Left ventricle myocardium inferior (tissue), 1 donor: ENCODE results near the gene CCNB1. TPM values are rescaled to one million over a fixed set of nuclear protein-coding genes. Genes with fewer than 3 reads are reported as not detected.

Experiments
- DNase-seq: peaks from one replicate; pipeline ENCODE4 v3.0.0-alpha.2; 2020
- H3K27ac ChIP-seq: fragments of 200-600 bp; replicated peaks from 2 replicates; pipeline ENCODE4 v1.8.0; 2021
- H3K27me3 ChIP-seq: fragments of 200-600 bp; 2 replicates; pipeline ENCODE4 v1.8.0; 2021; ENCODE audit warnings: low read depth
- H3K36me3 ChIP-seq: fragments of 200-600 bp; 2 replicates; pipeline ENCODE4 v1.8.0; 2021
- H3K4me1 ChIP-seq: fragments of 200-600 bp; 2 replicates; pipeline ENCODE4 v1.8.0; 2021
- H3K4me3 ChIP-seq: fragments of 200-600 bp; 2 replicates; pipeline ENCODE4 v1.8.0; 2021; ENCODE audit warnings: mild to moderate bottlenecking, moderate library complexity
- H3K9me3 ChIP-seq: fragments of 200-600 bp; replicated peaks from 2 replicates; pipeline ENCODE4 v1.8.0; 2021
- CTCF ChIP-seq: fragments of 200-600 bp; IDR thresholded peaks from 2 replicates; pipeline ENCODE4 v1.8.0; 2021; ENCODE audit warnings: antibody characterized with exemption, mild to moderate bottlenecking, borderline replicate concordance
- intact Hi-C: fragments of 100-400 bp; cut with micrococcal nuclease; formaldehyde crosslinking; loops from one replicate; pipeline ENCODE4 v1.11.0; 2022
- long read RNA-seq: library from polyadenylated mRNA; unstranded; transcript quantifications from one replicate; pipeline ENCODE4 v2.0.0, GENCODE V29; 2021
- total RNA-seq: library from RNA; stranded (reverse); fragmentation: NEBNext Ultra II Directional; extraction: Animal tissue kit (Norgen Biotek cat#: 25700); gene quantifications from one replicate; pipeline ENCODE4 v1.2.1, GENCODE V29; 2021
- donor health status: DM: no; HTN: yes; CAD: no; lungs with severe emphysema.

CCNB1 gene
- 3.5 TPM for total RNA-seq
- long read RNA-seq, transcript CCNB1-201 (9 exons, 2,169 nt), result major isoform, 5 of 7 reads
- long read RNA-seq, partial matches to known transcripts, result 2 of 7 reads
- long read RNA-seq, other reads (novel, unspliced or antisense), result 0 of 7 reads

GRCh38 chr5:69166686-69167492 is at the start of gene CCNB1:
CCNB1 (plus strand) TSS chr5:69167150; CDS start chr5:69167263, 113 bp downstream.
- no peaks in the 10 kb centered on the region for H3K9me3 ChIP-seq
- H3K27ac ChIP-seq, result peak within 1 kb of the TSS; percentile 70
- peak; percentile 97 for DNase-seq
- TF ChIP-seq CTCF, result peak; percentile 11
- H3K4me3 ChIP-seq, result peak within 1 kb of the TSS; percentile 80
- no peaks in the 10 kb centered on the region for H3K36me3 ChIP-seq
- intact Hi-C loops, result no loop called here
- H3K4me1 ChIP-seq, result peaks cover 11% of the 10 kb centered on the region
- no peaks in the 10 kb centered on the region for H3K27me3 ChIP-seq

GRCh38 chr5:69129413-69129812 is 37.5 kb upstream of the CCNB1 start:
- intact Hi-C loops, result no loop called here
- peaks cover 72% of the 10 kb centered on the region for H3K36me3 ChIP-seq
- no peak for TF ChIP-seq CTCF
- no peaks in the 10 kb centered on the region for H3K9me3 ChIP-seq
- no peak for DNase-seq
- no peaks in the 10 kb centered on the region for H3K4me1 ChIP-seq
- no peaks in the 10 kb centered on the region for H3K27me3 ChIP-seq
- H3K4me3 ChIP-seq, result no peak overlapping the region
- H3K27ac ChIP-seq, result no peak overlapping the region

GRCh38 chr5:69130241-69130640 is 36.7 kb upstream of the CCNB1 start:
- DNase-seq, result no peak
- no peaks in the 10 kb centered on the region for H3K4me1 ChIP-seq
- peaks cover 66% of the 10 kb centered on the region for H3K36me3 ChIP-seq
- no peak overlapping the region for H3K27ac ChIP-seq
- H3K4me3 ChIP-seq, result no peak overlapping the region
- H3K27me3 ChIP-seq, result no peaks in the 10 kb centered on the region
- H3K9me3 ChIP-seq, result no peaks in the 10 kb centered on the region
- no peak for TF ChIP-seq CTCF
- intact Hi-C loops, result no loop called here

GRCh38 chr5:69131304-69131703 is 35.6 kb upstream of the CCNB1 start:
- no peaks in the 10 kb centered on the region for H3K27me3 ChIP-seq
- H3K4me1 ChIP-seq, result no peaks in the 10 kb centered on the region
- peaks cover 56% of the 10 kb centered on the region for H3K36me3 ChIP-seq
- intact Hi-C loops, result no loop called here
- H3K27ac ChIP-seq, result no peak overlapping the region
- DNase-seq, result no peak
- H3K4me3 ChIP-seq, result no peak overlapping the region
- H3K9me3 ChIP-seq, result no peaks in the 10 kb centered on the region
- TF ChIP-seq CTCF, result no peak

GRCh38 chr5:69134126-69134525 is 32.8 kb upstream of the CCNB1 start:
- intact Hi-C loops, result no loop called here
- Histone ChIP-seq H3K4me1 (no peaks in the 10 kb centered on the region), H3K27me3 (no peaks in the 10 kb centered on the region), H3K4me3 (no peak overlapping the region), H3K9me3 (no peaks in the 10 kb centered on the region), H3K27ac (no peak overlapping the region), H3K36me3 (peaks cover 28% of the 10 kb centered on the region)
- no peak for DNase-seq
- no peak for TF ChIP-seq CTCF
